Measurements from ENCODE around the gene EXOC3L1.

Gene EXOC3L1

GRCh38 chr16:67207249-67208091, 17.5 kb upstream of the EXOC3L1 start:
- no peak for TF ChIP-seq RAD21 (IDR thresholded peaks at IDR 0.05; ENCODE audit: low read depth)

GRCh38 chr16:67206838-67207248, 16.9 kb upstream of the EXOC3L1 start:
- no peak for TF ChIP-seq RAD21 (IDR thresholded peaks at IDR 0.05; ENCODE audit: low read depth)
- no peak for TF ChIP-seq TEAD4 (IDR thresholded peaks at IDR 0.05)
- no peak for TF ChIP-seq REST (IDR thresholded peaks at IDR 0.05; ENCODE audit: low read depth)
- no peak for TF ChIP-seq EGR1 (IDR thresholded peaks at IDR 0.05)
- no peak for TF ChIP-seq EP300 (IDR thresholded peaks at IDR 0.05; ENCODE audit: borderline replicate concordance)
- no peak for TF ChIP-seq CEBPB (IDR thresholded peaks at IDR 0.05)
- no peak for TF ChIP-seq FOXM1 (IDR thresholded peaks at IDR 0.05; ENCODE audit: borderline replicate concordance, low read depth)
- no peak for TF ChIP-seq USF1 (IDR thresholded peaks at IDR 0.05)
- TF ChIP-seq TCF12 (IDR thresholded peaks at IDR 0.05; ENCODE audit: low read depth): no peak
- no peak for TF ChIP-seq TAF1 (IDR thresholded peaks at IDR 0.05; ENCODE audit: low read depth)
- no peak for TF ChIP-seq YY1 (IDR thresholded peaks at IDR 0.05; ENCODE audit: low read depth)
- TF ChIP-seq CREB1 (IDR thresholded peaks at IDR 0.05; ENCODE audit: low read depth): no peak
- TF ChIP-seq ZBTB7A (IDR thresholded peaks at IDR 0.05; ENCODE audit: low read depth): no peak
- TF ChIP-seq NFIC (IDR thresholded peaks at IDR 0.05): no peak

GRCh38 chr16:67206129-67206837, 16.3 kb upstream of the EXOC3L1 start:
- TF ChIP-seq TAF1 (IDR thresholded peaks at IDR 0.05; ENCODE audit: low read depth): no peak
- no peak for TF ChIP-seq YY1 (IDR thresholded peaks at IDR 0.05; ENCODE audit: low read depth)
- no peak for TF ChIP-seq ZBTB7A (IDR thresholded peaks at IDR 0.05; ENCODE audit: low read depth)
- TF ChIP-seq EGR1 (IDR thresholded peaks at IDR 0.05): no peak
- TF ChIP-seq REST (IDR thresholded peaks at IDR 0.05; ENCODE audit: low read depth): no peak
- no peak for TF ChIP-seq TEAD4 (IDR thresholded peaks at IDR 0.05)
- no peak for TF ChIP-seq CEBPB (IDR thresholded peaks at IDR 0.05)
- no peak for TF ChIP-seq EP300 (IDR thresholded peaks at IDR 0.05; ENCODE audit: borderline replicate concordance)
- TF ChIP-seq RAD21 (IDR thresholded peaks at IDR 0.05; ENCODE audit: low read depth): no peak
- TF ChIP-seq MAX (IDR thresholded peaks at IDR 0.05): no peak
- no peak for TF ChIP-seq TCF12 (IDR thresholded peaks at IDR 0.05; ENCODE audit: low read depth)
- TF ChIP-seq NFIC (IDR thresholded peaks at IDR 0.05): no peak
- no peak for TF ChIP-seq CREB1 (IDR thresholded peaks at IDR 0.05; ENCODE audit: low read depth)
- TF ChIP-seq USF1 (IDR thresholded peaks at IDR 0.05): no peak
- TF ChIP-seq FOXM1 (IDR thresholded peaks at IDR 0.05; ENCODE audit: borderline replicate concordance, low read depth): no peak

- TF ChIP-seq TAF1 (IDR thresholded peaks at IDR 0.05; ENCODE audit: low read depth) (no peak), NFIC (IDR thresholded peaks at IDR 0.05) (no peak), YY1 (IDR thresholded peaks at IDR 0.05; ENCODE audit: low read depth) (no peak), REST (IDR thresholded peaks at IDR 0.05; ENCODE audit: low read depth) (no peak), CREB1 (IDR thresholded peaks at IDR 0.05; ENCODE audit: low read depth) (no peak), FOXM1 (IDR thresholded peaks at IDR 0.05; ENCODE audit: borderline replicate concordance, low read depth) (no peak), ZBTB7A (IDR thresholded peaks at IDR 0.05; ENCODE audit: low read depth) (no peak), EGR1 (IDR thresholded peaks at IDR 0.05) (no peak), CEBPB (IDR thresholded peaks at IDR 0.05) (no peak), TCF12 (IDR thresholded peaks at IDR 0.05; ENCODE audit: low read depth) (no peak), MAX (IDR thresholded peaks at IDR 0.05) (no peak), TEAD4 (IDR thresholded peaks at IDR 0.05) (no peak), RAD21 (IDR thresholded peaks at IDR 0.05; ENCODE audit: low read depth) (no peak), EP300 (IDR thresholded peaks at IDR 0.05; ENCODE audit: borderline replicate concordance) (no peak), USF1 (IDR thresholded peaks at IDR 0.05) (no peak)
These were observed 14.1 kb upstream of the EXOC3L1 start for GRCh38 chr16:67204076-67204475.
